ENCODE measurements around the gene FRMD1.

DNA sequence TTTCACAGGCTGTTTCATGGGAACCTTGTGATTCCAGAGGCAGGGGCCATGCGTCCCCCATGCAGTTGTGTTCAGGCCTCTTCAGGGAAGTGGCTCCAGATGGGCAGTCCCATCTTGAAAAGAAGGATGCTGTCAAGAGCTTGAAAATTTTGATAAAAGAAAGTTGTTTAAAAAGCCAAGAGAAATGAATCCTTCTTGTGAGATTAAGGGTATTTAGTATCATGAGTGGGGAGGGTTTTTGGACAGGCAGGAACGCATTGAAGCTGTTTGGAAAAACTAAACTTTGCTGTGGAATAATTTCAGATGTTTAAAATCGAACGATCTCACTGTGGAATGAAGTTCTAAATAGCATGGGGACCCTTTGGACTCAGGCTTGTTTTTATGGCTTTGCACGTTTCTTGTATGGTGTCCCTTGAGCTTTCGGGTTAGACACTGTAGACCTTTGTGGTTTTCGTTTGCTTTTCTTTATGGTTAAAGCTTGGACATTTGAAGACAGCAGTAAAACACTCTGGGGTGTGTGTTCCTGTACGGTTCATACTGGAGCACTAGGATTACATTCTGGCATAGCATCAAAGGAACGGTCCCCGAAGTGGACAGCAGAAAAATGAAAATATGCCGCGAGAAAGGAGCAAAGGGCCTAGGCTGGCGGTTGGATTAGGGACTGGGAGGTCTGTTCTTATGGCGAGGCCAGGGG, 63.4 kb downstream of the FRMD1 start:
- TF ChIP-seq ZSCAN23 (tag by site-specific recombination; IDR thresholded peaks at IDR 0.05) (no peak), ZFP3 (tag by site-specific recombination; IDR thresholded peaks at IDR 0.05; ENCODE audit: low read depth) (no peak), CTCF (tag by site-specific recombination; IDR thresholded peaks at IDR 0.05) (no peak), BCL11A (tag by site-specific recombination; IDR thresholded peaks at IDR 0.05; ENCODE audit: low read depth) (no peak), TCF7L2 (IDR thresholded peaks at IDR 0.05; ENCODE audit: borderline replicate concordance, low read depth, low read length) (no peak), ZNF768 (tag by site-specific recombination; IDR thresholded peaks at IDR 0.05) (no peak), ZNF558 (tag by site-specific recombination; IDR thresholded peaks at IDR 0.05) (no peak), ZFP37 (tag by site-specific recombination; IDR thresholded peaks at IDR 0.05) (no peak), ZBTB1 (tag by site-specific recombination; IDR thresholded peaks at IDR 0.05) (no peak), SALL2 (tag by site-specific recombination; IDR thresholded peaks at IDR 0.05; ENCODE audit: borderline replicate concordance) (no peak), ZBTB7A (tag by site-specific recombination; IDR thresholded peaks at IDR 0.05; ENCODE audit: low read depth) (no peak), ZSCAN5A (tag by site-specific recombination; IDR thresholded peaks at IDR 0.05) (no peak)
- TF ChIP-seq, protein P1, sequence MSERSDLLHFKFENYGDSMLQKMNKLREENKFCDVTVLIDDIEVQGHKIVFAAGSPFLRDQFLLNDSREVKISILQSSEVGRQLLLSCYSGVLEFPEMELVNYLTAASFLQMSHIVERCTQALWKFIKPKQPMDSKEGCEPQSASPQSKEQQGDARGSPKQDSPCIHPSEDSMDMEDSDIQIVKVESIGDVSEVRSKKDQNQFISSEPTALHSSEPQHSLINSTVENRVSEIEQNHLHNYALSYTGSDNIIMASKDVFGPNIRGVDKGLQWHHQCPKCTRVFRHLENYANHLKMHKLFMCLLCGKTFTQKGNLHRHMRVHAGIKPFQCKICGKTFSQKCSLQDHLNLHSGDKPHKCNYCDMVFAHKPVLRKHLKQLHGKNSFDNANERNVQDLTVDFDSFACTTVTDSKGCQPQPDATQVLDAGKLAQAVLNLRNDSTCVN (tag by site-specific recombination; optimal IDR thresholded peaks at IDR 0.05), result no peak
